IPS-18a (cell line): ENCODE data around the gene CDCA4.

Experiments used
- H3K27ac ChIP-seq: one replicate; pipeline ENCODE4 v1.5.1; 2013; ENCODE audit warnings: low read length
- H3K27me3 ChIP-seq: one replicate; pipeline ENCODE4 v1.6.1; 2013; ENCODE audit warnings: mild to moderate bottlenecking, low read length; ENCODE audit not compliant: control insufficient read depth, insufficient read depth
- H3K36me3 ChIP-seq: one replicate; pipeline ENCODE4 v1.6.1; 2013; ENCODE audit warnings: low read depth, low read length; ENCODE audit not compliant: control insufficient read depth
- H3K4me1 ChIP-seq: one replicate; pipeline ENCODE4 v1.6.1; 2013; ENCODE audit warnings: low read depth, low read length; ENCODE audit not compliant: control insufficient read depth
- H3K4me3 ChIP-seq: one replicate; pipeline ENCODE4 v1.5.1; 2013; ENCODE audit warnings: low read length
- H3K9ac ChIP-seq: one replicate; pipeline ENCODE4 v1.6.1; 2013; ENCODE audit warnings: mild to moderate bottlenecking, low read length, moderate library complexity
- H3K9me3 ChIP-seq: one replicate; pipeline ENCODE4 v1.6.1; 2013; ENCODE audit warnings: low read depth, low read length; ENCODE audit not compliant: control insufficient read depth

The CDCA4 gene

DNA sequence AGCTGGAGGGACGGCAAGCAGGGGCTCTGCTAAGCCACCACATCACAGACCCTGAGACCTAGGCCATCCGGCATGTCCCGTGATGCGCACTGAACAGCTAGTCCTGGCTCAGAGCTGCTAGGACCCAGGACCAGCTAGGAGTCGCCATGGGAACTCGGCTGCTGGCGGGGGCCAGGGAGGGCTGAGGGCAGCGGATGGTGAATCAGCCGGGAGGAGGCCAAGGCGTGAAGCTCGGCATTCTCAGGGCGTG, 47.8 kb downstream of the CDCA4 start:
- Histone ChIP-seq H3K9me3 (no peaks in the 10 kb centered on the region), H3K4me1 (peaks cover 6% of the 10 kb centered on the region), H3K4me3 (no peak overlapping the region), H3K36me3 (no peaks in the 10 kb centered on the region), H3K27me3 (peaks cover 20% of the 10 kb centered on the region), H3K9ac (no peak overlapping the region), H3K27ac (no peak overlapping the region)

DNA sequence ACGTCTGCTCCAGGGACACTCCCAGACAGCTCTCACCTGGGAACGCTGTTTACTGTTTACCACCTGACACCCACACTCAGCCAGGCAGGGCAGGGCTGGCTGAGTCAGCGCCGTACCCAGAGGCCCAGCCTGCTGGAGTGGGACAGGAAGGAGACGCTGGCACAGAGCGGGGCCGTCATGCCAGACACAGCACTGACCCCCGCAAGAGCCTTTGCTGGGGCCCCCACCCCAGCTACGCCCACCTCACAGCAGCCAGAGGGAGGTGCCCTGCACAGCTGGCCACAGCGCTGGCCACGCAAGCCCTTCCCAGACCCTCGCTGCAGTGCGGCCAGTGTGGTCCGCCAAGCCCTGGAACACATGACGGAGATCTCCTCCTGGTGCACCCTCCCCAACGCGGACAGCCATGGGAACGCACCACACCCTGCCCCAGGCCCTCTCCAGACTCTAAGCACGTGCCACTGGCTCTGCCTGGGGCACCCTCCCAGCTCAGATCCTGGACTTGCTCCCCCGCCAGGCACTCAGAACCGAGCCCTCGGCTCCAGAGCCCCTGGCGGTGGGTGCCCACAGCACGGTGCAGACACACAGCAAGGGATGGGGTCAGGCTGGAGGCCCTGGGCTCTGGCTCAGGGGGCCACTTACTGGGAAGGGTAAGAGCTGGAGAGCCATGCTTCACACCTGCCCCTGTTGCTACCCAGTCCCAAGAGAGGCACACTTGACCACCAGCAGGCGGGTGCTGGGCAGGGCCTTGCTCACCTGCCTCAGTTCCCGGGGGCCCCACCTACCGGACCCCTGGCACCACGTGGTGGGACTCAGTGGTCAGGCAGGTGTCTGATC, 48.4 kb downstream of the CDCA4 start:
- H3K27ac ChIP-seq, result no peak overlapping the region
- no peak overlapping the region for H3K9ac ChIP-seq
- H3K27me3 ChIP-seq, result peaks cover 16% of the 10 kb centered on the region
- H3K9me3 ChIP-seq, result no peaks in the 10 kb centered on the region
- peaks cover 7% of the 10 kb centered on the region for H3K4me1 ChIP-seq
- no peaks in the 10 kb centered on the region for H3K36me3 ChIP-seq
- H3K4me3 ChIP-seq, result no peak overlapping the region

DNA sequence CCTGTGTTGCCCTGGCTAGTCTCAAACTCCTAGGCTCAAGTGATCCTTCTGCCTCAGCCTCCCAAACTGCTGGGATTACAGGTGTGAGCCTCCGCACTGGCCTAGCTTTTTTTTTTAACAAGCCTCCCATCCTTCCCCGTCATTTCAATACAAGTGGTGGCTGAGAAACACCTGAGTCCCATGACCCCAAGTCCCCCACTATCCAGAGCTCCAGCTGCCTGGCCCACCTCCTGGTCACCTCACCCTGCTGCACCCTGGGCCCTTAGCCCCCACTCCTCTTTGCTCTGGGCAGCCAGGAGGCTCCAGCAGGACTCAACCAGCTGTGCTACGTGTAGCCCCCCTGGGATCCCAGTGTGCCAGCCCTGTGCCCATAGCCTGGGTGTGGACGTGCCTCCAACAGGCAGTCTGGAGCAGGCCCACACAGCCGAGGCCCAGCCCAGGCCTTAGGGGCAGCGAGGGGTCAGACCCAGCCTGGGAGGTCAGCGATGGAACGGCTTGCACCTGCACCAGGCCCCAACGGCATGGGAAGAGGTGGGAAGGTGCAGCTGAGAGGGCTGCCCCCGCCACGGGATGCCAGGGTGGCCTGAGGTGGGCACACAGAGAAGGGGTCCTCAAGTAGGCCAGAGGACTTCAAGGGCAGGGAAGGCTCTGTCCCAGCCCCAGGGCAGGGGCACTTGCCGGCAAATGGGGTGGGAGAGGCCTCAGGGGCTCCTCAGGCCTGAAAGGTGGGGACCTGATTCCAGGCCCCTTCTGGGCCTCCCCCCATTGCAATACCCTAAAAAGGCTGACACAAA, 49.2 kb downstream of the CDCA4 start:
- Histone ChIP-seq H3K9ac (no peak overlapping the region), H3K9me3 (no peaks in the 10 kb centered on the region), H3K36me3 (no peaks in the 10 kb centered on the region), H3K4me1 (peaks cover 7% of the 10 kb centered on the region), H3K27me3 (peaks cover 16% of the 10 kb centered on the region), H3K4me3 (no peak overlapping the region), H3K27ac (no peak overlapping the region)

DNA sequence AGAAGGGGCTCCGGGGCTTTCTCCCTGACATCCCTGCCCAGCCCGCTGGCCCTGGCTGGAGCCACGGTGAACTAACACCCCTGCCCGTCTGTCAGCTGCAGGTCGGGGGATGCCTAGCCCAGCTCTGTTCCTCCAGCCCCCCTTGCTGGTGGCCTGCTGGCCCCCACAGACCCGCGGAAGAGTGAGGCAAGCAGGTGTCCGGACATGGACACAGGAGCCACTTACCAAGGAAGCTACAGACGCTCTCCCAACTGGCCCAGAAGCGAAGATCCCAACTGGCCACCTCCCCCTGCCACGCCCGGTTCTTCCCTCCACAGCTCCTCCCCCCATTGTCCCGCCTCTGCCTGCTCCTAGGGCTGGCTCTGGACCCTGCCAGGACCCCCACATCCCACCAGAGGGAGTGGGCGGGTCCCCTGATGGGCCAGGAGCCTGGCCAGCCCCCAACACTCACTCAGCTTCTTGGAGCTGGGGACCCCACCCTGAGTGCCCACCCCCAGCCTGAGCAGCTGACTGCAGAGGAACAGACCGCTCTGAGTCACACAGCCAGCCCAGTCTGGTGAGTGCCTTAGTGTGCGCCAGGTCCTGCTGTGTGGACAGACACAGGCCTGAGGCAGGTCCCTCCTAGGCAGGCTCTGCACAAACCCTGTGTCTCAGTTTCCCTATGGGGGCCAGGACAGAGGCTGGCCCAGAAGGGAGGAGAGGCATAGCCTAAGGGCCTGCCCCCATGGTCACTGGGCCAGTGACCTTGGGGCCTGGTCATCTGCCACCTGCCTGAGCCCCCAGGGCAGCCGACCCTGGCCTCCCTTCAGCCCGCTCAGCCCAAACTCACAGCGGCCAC, 50.4 kb downstream of the CDCA4 start:
- H3K9ac ChIP-seq, result no peak overlapping the region

DNA sequence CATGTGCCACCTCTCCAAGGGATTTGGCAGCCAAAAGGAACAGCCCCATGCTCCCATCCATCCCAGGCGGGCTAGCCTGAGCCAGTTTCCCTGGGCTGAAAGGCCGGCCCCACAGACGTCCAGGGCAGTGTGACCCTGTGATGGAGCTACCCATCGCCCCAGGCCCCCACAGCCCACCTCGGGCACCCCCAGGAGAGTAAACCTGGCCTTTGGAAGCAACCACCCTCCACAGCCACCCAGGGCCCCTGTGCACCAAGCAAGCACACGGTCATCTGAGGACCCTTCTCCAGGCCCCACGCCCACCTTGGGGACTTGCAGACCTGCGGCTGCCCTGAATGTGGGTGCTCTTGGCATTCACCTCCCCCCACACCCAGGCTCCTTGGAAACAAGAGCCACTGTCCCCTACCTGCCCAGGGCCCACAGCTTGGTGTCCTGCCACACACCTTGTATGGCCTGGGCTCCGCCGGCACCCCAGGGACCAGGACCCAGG, 51.1 kb downstream of the CDCA4 start:
- no peak overlapping the region for H3K27ac ChIP-seq
- H3K4me3 ChIP-seq, result no peak overlapping the region
- H3K4me1 ChIP-seq, result peaks cover 7% of the 10 kb centered on the region
- no peaks in the 10 kb centered on the region for H3K9me3 ChIP-seq
- H3K9ac ChIP-seq, result no peak overlapping the region
- H3K36me3 ChIP-seq, result no peaks in the 10 kb centered on the region
- H3K27me3 ChIP-seq, result peaks cover 13% of the 10 kb centered on the region

More for the DNA sequence above, 50.4 kb downstream of the CDCA4 start:
- peaks cover 7% of the 10 kb centered on the region for H3K4me1 ChIP-seq
- H3K9me3 ChIP-seq, result no peaks in the 10 kb centered on the region
- no peak overlapping the region for H3K27ac ChIP-seq
- H3K27me3 ChIP-seq, result peaks cover 13% of the 10 kb centered on the region
- no peak overlapping the region for H3K4me3 ChIP-seq
- H3K36me3 ChIP-seq, result no peaks in the 10 kb centered on the region

DNA sequence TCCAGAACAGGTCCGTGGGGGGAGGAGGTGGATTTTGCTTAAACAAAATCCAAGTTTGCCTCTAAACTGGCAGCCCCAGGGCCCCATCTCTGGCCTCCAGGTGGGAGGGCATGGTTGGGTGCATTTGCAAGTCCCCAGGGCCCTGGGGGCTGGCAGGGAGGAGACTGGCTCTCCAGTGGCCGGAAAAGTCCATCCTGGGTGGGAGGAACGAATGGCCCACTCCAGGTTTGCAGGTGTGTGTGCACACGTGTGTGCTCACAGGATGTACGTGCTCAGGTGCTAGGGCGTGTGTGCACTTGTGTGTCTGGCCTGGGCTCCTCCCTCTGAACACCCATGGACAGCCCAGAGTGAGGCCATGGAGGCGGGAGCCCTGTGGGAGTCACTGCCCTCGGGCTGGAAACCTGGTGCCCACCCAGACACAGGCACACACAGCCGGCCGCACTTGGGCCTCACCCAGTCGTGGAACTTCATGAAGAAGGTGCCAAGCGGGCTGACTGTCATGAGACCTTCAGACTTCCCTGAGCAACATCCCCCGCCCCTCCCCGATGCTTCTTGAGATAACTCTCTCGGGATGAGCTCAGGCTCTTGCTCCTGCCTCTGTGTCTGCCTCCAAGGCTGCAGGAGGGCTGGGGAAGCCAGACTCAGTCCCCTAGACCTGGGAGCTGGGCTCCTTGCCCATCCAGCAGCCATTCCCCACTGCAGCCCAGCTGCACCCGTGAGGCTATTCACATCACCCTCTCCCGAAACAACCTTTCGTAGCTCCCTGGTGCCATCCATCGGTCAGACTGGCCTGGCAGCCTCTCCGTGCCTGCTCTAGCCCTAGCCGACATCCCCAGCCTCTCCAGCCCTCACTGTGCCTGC, 52.1 kb downstream of the CDCA4 start:
- no peak overlapping the region for H3K4me3 ChIP-seq

DNA sequence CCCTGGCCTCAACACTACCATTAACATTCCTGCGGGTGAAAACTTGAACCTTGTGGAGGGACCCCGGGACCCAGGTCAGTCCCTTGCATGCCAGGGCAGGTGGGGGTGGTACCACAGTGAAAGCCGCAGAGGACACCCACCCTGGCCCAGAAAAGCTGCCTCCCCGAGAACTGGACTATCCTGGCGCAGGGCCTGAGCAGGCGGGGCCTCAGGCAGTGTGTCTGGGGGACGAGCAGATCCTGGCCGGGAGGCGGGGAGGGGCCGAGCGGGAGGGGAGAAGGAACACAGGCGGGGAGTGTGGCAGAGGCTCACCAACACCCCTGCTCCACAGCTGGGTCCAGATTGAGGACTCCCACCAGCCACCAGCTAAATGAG, 52.7 kb downstream of the CDCA4 start:
- H3K4me3 ChIP-seq, result peak overlapping the region; percentile 55
- no peaks in the 10 kb centered on the region for H3K9me3 ChIP-seq
- H3K4me1 ChIP-seq, result peaks cover 7% of the 10 kb centered on the region
- H3K27ac ChIP-seq, result no peak overlapping the region
- no peaks in the 10 kb centered on the region for H3K36me3 ChIP-seq
- H3K9ac ChIP-seq, result no peak overlapping the region
- peaks cover 13% of the 10 kb centered on the region for H3K27me3 ChIP-seq

More for the DNA sequence above, 52.1 kb downstream of the CDCA4 start:
- H3K9me3 ChIP-seq, result no peaks in the 10 kb centered on the region
- H3K36me3 ChIP-seq, result no peaks in the 10 kb centered on the region
- no peak overlapping the region for H3K9ac ChIP-seq
- H3K27me3 ChIP-seq, result peaks cover 13% of the 10 kb centered on the region
- H3K4me1 ChIP-seq, result peaks cover 7% of the 10 kb centered on the region
- H3K27ac ChIP-seq, result no peak overlapping the region

DNA sequence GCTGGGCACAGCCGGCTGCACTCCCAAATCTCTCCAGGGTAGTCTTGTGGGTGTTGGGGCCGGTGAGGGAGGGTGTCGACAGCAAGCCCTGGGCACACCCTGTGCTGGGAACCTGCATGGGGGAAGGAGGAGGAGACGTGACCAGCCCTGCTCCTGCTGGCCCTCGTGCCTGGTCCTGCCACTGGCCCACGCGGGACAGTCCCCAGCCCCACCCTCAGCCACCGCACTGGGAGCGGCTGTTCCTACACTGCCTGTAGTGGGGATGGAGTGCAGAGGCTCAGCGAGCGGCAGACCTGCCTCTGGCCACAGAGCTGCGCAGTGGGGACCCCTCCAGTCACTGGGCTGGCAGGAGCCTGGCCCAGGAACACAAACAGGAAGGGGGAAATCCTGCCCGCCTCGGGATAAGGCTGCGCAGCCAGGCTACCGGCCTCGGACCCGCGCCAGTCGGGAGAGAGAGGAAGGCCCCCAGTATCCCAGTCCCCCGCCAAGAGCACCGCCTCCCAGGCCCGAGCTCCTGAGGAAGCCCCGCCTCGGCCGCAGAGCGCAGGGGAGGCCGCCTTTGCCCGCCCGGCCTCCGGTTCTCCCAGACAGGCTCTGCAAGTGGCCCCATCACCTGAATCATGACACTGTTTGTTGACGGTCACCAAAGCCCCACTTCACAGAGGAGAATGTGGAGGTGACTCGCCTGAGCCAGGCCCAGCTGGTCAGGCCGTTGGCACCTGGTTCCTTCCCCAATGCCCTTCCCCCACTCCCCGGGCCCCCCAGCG, 53.3 kb downstream of the CDCA4 start:
- Histone ChIP-seq H3K36me3 (no peaks in the 10 kb centered on the region), H3K27ac (no peak overlapping the region), H3K9ac (no peak overlapping the region), H3K27me3 (peaks cover 13% of the 10 kb centered on the region), H3K4me1 (peaks cover 7% of the 10 kb centered on the region), H3K4me3 (peak overlapping the region; percentile 55), H3K9me3 (no peaks in the 10 kb centered on the region)

DNA sequence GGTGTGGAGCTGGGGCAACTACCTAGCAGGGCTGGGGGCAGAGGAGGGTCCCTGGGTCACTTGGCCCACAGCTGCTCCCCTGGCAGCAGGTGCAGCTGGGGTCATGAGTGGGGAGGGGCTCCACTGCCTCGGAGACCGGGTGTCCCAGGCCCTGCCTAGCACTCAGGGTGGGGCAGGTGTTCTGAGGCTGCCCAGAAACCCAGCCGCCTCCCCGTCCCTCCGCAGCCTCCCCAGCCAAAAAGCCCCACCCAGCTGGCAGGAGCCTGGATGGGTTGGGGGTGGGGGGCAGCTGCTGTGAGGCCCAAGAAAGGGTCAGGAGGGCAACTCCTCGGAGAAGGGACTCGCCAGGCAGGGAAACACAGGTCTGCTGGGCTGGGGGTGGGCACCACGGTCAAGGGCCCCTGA, 53.9 kb downstream of the CDCA4 start:
- Histone ChIP-seq H3K4me3 (peak overlapping the region; percentile 55), H3K36me3 (no peaks in the 10 kb centered on the region), H3K27me3 (peaks cover 13% of the 10 kb centered on the region), H3K27ac (no peak overlapping the region), H3K9ac (no peak overlapping the region), H3K9me3 (no peaks in the 10 kb centered on the region), H3K4me1 (peaks cover 7% of the 10 kb centered on the region)

DNA sequence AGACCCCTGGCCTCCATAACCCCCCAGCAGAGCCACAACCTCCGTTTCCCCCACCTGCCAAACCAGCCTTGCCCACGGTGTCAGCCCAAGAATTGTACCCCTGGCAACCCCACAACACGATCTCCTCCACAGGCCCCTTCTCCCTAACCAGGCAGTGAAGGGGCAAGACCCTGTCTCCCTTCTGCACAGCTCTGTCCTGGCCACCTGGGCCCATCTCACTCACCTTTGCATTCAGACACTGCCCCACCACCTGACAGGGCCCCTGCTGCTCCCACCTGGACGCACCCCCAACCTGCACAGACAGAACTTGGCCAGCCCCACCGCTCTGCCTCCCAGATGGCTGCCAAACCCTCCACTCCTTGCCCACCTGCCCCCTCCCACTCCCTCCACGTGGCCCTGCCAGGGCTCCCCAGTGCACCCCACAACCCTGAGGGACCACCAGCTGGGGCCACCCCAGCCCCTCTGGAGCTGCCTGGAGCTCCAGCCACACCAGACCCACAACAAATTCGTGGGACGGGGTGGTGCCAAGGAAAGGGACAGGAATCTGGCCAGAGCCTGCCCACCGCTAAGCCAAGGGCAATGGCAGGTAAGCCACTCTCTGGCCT, 54.5 kb downstream of the CDCA4 start:
- peaks cover 7% of the 10 kb centered on the region for H3K4me1 ChIP-seq
- peaks cover 13% of the 10 kb centered on the region for H3K27me3 ChIP-seq
- no peak overlapping the region for H3K4me3 ChIP-seq
- H3K9ac ChIP-seq, result no peak overlapping the region
- H3K36me3 ChIP-seq, result no peaks in the 10 kb centered on the region
- H3K9me3 ChIP-seq, result no peaks in the 10 kb centered on the region
- no peak overlapping the region for H3K27ac ChIP-seq
